Measurements from ENCODE around the gene ADAM12. TPM values are rescaled to one million over a fixed set of nuclear protein-coding genes. Genes with fewer than 3 reads are reported as not detected.

Gene ADAM12
- total RNA-seq, 1 experiment from 2014 or later = not detected

DNA sequence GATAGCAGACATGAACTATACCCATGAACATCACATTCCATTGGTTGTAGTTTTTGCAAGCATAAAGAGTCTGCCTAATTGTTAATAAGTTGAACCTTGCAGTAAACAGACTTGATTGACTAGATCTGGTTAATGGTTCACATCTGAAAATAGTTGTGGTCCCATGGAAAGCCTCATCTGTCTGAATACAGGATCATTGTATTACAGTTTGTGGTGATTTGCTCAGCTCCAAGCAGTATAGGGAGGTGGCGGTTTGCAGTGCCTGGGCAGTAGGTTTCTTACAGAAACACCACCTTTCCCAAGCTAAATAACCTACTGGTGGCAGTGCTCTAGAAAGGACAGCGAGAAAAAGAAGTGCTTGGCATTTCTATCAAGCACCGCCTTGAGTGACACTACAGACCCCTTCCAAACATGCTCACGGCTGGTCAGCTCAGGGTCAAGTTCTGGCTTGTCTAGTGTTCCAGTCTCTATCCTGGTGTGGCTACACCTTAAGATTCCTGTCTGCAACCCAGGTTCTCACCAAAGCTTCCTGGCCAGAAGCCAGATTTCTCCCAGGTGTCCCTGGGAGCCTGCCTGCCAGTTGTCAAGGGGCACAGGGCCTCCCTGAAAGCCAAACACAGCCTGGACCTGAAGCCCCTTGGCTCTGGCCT is 372.0 kb downstream of the ADAM12 start:
- no peak overlapping the region for H3K4me2 ChIP-seq (ENCODE audit: low read depth, low read length, poor library complexity, severe bottlenecking)

DNA sequence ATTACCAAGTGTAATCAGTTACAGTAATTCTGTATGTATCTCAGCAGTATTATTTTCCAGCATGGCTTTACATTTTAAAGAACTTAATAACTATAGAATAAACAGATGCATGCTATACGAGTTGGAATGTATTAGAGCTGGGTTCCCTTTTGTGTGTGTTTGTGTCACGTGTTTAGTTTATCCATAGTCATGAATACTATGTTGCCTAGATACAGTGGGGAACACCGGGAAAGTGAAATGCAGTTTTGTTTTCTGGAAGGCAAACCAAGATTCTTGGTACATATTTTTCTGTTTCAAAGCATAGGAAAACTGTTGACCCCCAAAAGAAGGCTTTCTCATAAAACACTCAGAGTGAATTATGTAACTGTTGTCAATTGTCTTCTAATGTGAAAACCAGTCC is 372.9 kb downstream of the ADAM12 start:
- DNase-seq = no peak

More for the DNA sequence above, 372.0 kb downstream of the ADAM12 start:
- DNase-seq = no peak
- H2AFZ ChIP-seq (ENCODE audit: low read length) = no peak overlapping the region
- no peaks in the 10 kb centered on the region for H3K27me3 ChIP-seq (ENCODE audit: low read length)
- no peaks in the 10 kb centered on the region for H3K79me2 ChIP-seq (ENCODE audit: low read length)
- no peaks in the 10 kb centered on the region for H3K4me1 ChIP-seq (ENCODE audit: low read length)
- no peak overlapping the region for H3K27ac ChIP-seq (ENCODE audit: low read length)
- H3K4me3 ChIP-seq (ENCODE audit: low read length) = no peak overlapping the region
- H4K20me1 ChIP-seq (ENCODE audit: insufficient read depth, low read depth, low read length) = no peaks in the 10 kb centered on the region
- H3K9me2 ChIP-seq (replicated peaks; ENCODE audit: insufficient read depth, low read length) = no peaks in the 10 kb centered on the region
- H3K36me3 ChIP-seq (ENCODE audit: insufficient read depth, low read length) = no peaks in the 10 kb centered on the region
- no peaks in the 10 kb centered on the region for H3K9me3 ChIP-seq (ENCODE audit: low read length)
- H3K9ac ChIP-seq (ENCODE audit: low read length) = no peak overlapping the region

DNA sequence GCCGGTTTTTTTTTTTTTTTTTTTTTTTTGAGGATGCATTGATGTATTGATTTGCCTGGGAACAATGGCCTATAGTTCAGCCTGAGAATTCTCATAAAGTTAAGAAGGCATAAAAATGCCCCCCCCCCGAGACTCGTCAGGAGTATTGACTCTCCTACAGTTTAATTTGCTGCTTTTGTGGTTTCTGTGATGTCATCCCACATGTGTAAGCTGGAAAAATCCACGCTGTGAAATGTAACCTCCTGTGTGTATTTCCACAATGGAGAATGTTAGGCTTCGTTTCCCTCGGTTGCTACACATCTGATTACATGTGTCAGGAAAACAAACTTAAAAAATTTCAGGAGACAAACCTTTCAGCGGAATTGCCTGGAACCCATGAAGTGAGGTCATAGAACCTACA is 374.0 kb downstream of the ADAM12 start:
- no peaks in the 10 kb centered on the region for H3K27me3 ChIP-seq (ENCODE audit: low read length)
- H3K9ac ChIP-seq (ENCODE audit: low read length) = no peak overlapping the region
- no peak overlapping the region for H3K4me2 ChIP-seq (ENCODE audit: low read depth, low read length, poor library complexity, severe bottlenecking)
- H3K4me3 ChIP-seq (ENCODE audit: low read length) = no peak overlapping the region
- H4K20me1 ChIP-seq (ENCODE audit: insufficient read depth, low read depth, low read length) = no peaks in the 10 kb centered on the region
- DNase-seq = no peak
- H3K4me1 ChIP-seq (ENCODE audit: low read length) = no peaks in the 10 kb centered on the region
- no peak overlapping the region for H2AFZ ChIP-seq (ENCODE audit: low read length)
- H3K79me2 ChIP-seq (ENCODE audit: low read length) = no peaks in the 10 kb centered on the region
- no peaks in the 10 kb centered on the region for H3K36me3 ChIP-seq (ENCODE audit: insufficient read depth, low read length)
- no peaks in the 10 kb centered on the region for H3K9me3 ChIP-seq (ENCODE audit: low read length)
- H3K9me2 ChIP-seq (replicated peaks; ENCODE audit: insufficient read depth, low read length) = no peaks in the 10 kb centered on the region
- H3K27ac ChIP-seq (ENCODE audit: low read length) = no peak overlapping the region

More for the DNA sequence above, 372.9 kb downstream of the ADAM12 start:
- no peak overlapping the region for H3K4me2 ChIP-seq (ENCODE audit: low read depth, low read length, poor library complexity, severe bottlenecking)
- no peaks in the 10 kb centered on the region for H4K20me1 ChIP-seq (ENCODE audit: insufficient read depth, low read depth, low read length)
- no peak overlapping the region for H2AFZ ChIP-seq (ENCODE audit: low read length)
- H3K4me3 ChIP-seq (ENCODE audit: low read length) = no peak overlapping the region
- no peaks in the 10 kb centered on the region for H3K79me2 ChIP-seq (ENCODE audit: low read length)
- H3K9me2 ChIP-seq (replicated peaks; ENCODE audit: insufficient read depth, low read length) = no peaks in the 10 kb centered on the region
- H3K36me3 ChIP-seq (ENCODE audit: insufficient read depth, low read length) = no peaks in the 10 kb centered on the region
- no peak overlapping the region for H3K9ac ChIP-seq (ENCODE audit: low read length)
- no peaks in the 10 kb centered on the region for H3K27me3 ChIP-seq (ENCODE audit: low read length)
- no peak overlapping the region for H3K27ac ChIP-seq (ENCODE audit: low read length)
- no peaks in the 10 kb centered on the region for H3K4me1 ChIP-seq (ENCODE audit: low read length)
- no peaks in the 10 kb centered on the region for H3K9me3 ChIP-seq (ENCODE audit: low read length)

DNA sequence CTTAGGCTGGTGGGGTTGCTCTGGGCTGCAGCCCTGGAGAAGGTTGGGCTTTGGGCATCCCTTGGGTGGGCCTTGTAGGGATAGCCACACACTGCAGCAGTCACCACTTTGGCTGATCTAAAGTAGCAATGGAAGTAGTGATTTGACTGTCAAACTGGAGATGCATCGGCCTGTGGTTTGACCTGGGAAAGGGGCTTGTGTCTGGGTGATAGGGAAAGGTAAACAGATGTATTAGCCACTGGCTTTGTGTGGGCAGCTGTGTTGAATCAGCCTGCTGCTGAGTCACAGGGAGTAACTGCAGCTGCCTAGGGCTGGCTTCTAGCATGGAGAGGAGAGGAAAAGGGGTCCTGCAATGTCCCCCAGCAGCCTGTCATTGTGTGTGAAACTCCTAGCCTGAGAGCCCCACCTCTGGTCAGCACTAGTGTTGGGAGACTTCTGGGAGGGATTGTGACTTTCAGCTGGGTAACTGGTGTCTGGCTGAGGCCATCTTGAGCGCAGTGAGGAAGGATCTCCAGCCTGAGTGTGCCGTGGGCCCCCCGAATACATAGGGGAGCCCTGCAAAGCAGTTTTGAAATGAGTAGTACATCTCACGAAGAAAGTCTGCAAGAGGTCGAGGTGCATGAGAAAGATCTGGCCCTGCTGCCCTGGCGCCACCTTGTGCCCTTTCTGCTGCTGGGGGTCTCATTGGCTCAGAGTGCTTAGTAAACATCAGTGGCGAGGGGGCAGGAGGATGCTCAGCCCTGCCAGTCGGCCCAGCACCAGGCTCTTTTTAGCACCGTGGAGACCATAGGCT is 374.6 kb downstream of the ADAM12 start:
- Histone ChIP-seq H2AFZ (ENCODE audit: low read length) (no peak overlapping the region), H3K9me2 (replicated peaks; ENCODE audit: insufficient read depth, low read length) (no peaks in the 10 kb centered on the region)
- peak; percentile 42 for DNase-seq

DNA sequence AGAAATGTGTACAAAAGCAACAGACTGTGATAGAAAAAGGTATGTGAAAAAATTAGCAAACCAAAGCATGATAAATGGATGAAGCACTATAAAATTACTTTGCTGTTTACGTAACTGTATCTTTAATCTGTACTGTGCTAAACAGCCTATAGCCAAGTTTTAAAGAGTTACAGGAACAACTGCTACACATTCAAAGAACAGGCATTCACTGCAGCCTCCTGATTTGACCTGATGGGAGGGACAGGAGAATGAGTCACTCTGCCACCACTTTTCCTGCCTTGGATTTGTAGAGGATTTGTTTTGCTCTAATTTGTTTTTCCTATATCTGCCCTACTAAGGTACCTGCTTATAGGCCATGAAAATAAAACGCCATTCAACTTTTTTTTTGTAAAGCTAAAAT is 375.8 kb downstream of the ADAM12 start:
- Histone ChIP-seq H3K9me2 (replicated peaks; ENCODE audit: insufficient read depth, low read length) (no peaks in the 10 kb centered on the region), H2AFZ (ENCODE audit: low read length) (no peak overlapping the region), H3K9ac (ENCODE audit: low read length) (no peak overlapping the region), H3K4me2 (ENCODE audit: low read depth, low read length, poor library complexity, severe bottlenecking) (no peak overlapping the region), H3K79me2 (ENCODE audit: low read length) (no peaks in the 10 kb centered on the region), H3K4me1 (ENCODE audit: low read length) (no peaks in the 10 kb centered on the region), H3K9me3 (ENCODE audit: low read length) (no peaks in the 10 kb centered on the region), H3K4me3 (ENCODE audit: low read length) (no peak overlapping the region), H4K20me1 (ENCODE audit: insufficient read depth, low read depth, low read length) (no peaks in the 10 kb centered on the region), H3K27me3 (ENCODE audit: low read length) (no peaks in the 10 kb centered on the region), H3K36me3 (ENCODE audit: insufficient read depth, low read length) (no peaks in the 10 kb centered on the region), H3K27ac (ENCODE audit: low read length) (no peak overlapping the region)
- no peak for DNase-seq

More for the DNA sequence above, 374.6 kb downstream of the ADAM12 start:
- no peaks in the 10 kb centered on the region for H4K20me1 ChIP-seq (ENCODE audit: insufficient read depth, low read depth, low read length)
- H3K27me3 ChIP-seq (ENCODE audit: low read length) = no peaks in the 10 kb centered on the region
- no peak overlapping the region for H3K4me3 ChIP-seq (ENCODE audit: low read length)
- H3K4me2 ChIP-seq (ENCODE audit: low read depth, low read length, poor library complexity, severe bottlenecking) = no peak overlapping the region
- no peak overlapping the region for H3K27ac ChIP-seq (ENCODE audit: low read length)
- no peaks in the 10 kb centered on the region for H3K36me3 ChIP-seq (ENCODE audit: insufficient read depth, low read length)
- no peaks in the 10 kb centered on the region for H3K4me1 ChIP-seq (ENCODE audit: low read length)
- no peak overlapping the region for H3K9ac ChIP-seq (ENCODE audit: low read length)
- H3K9me3 ChIP-seq (ENCODE audit: low read length) = no peaks in the 10 kb centered on the region
- no peaks in the 10 kb centered on the region for H3K79me2 ChIP-seq (ENCODE audit: low read length)

- no peak for DNase-seq
- Histone ChIP-seq H3K27ac (ENCODE audit: low read length) (no peak overlapping the region), H3K9me3 (ENCODE audit: low read length) (no peaks in the 10 kb centered on the region)
Observed at GRCh38 chr10:126011995-126012394, 376.3 kb downstream of the ADAM12 start.

GRCh38 chr10:126009650-126010049 is 378.6 kb downstream of the ADAM12 start:
- Histone ChIP-seq H3K79me2 (ENCODE audit: low read length) (no peaks in the 10 kb centered on the region), H3K4me1 (ENCODE audit: low read length) (no peaks in the 10 kb centered on the region), H3K9ac (ENCODE audit: low read length) (no peak overlapping the region), H4K20me1 (ENCODE audit: insufficient read depth, low read depth, low read length) (no peaks in the 10 kb centered on the region), H3K36me3 (ENCODE audit: insufficient read depth, low read length) (no peaks in the 10 kb centered on the region), H3K9me2 (replicated peaks; ENCODE audit: insufficient read depth, low read length) (no peaks in the 10 kb centered on the region), H3K27me3 (ENCODE audit: low read length) (no peaks in the 10 kb centered on the region), H3K4me2 (ENCODE audit: low read depth, low read length, poor library complexity, severe bottlenecking) (no peak overlapping the region), H3K27ac (ENCODE audit: low read length) (no peak overlapping the region), H3K4me3 (ENCODE audit: low read length) (no peak overlapping the region), H3K9me3 (ENCODE audit: low read length) (no peaks in the 10 kb centered on the region), H2AFZ (ENCODE audit: low read length) (no peak overlapping the region)
- DNase-seq = no peak

More at GRCh38 chr10:126011995-126012394, 376.3 kb downstream of the ADAM12 start:
- Histone ChIP-seq H3K9me2 (replicated peaks; ENCODE audit: insufficient read depth, low read length) (no peaks in the 10 kb centered on the region), H3K9ac (ENCODE audit: low read length) (no peak overlapping the region), H4K20me1 (ENCODE audit: insufficient read depth, low read depth, low read length) (no peaks in the 10 kb centered on the region), H3K36me3 (ENCODE audit: insufficient read depth, low read length) (no peaks in the 10 kb centered on the region), H3K27me3 (ENCODE audit: low read length) (no peaks in the 10 kb centered on the region), H3K79me2 (ENCODE audit: low read length) (no peaks in the 10 kb centered on the region), H3K4me3 (ENCODE audit: low read length) (no peak overlapping the region), H2AFZ (ENCODE audit: low read length) (no peak overlapping the region), H3K4me1 (ENCODE audit: low read length) (no peaks in the 10 kb centered on the region), H3K4me2 (ENCODE audit: low read depth, low read length, poor library complexity, severe bottlenecking) (no peak overlapping the region)

- no peak overlapping the region for H3K27ac ChIP-seq (ENCODE audit: low read length)
- no peak overlapping the region for H3K9ac ChIP-seq (ENCODE audit: low read length)
- no peaks in the 10 kb centered on the region for H3K27me3 ChIP-seq (ENCODE audit: low read length)
- H3K9me3 ChIP-seq (ENCODE audit: low read length) = no peaks in the 10 kb centered on the region
- no peak overlapping the region for H3K4me2 ChIP-seq (ENCODE audit: low read depth, low read length, poor library complexity, severe bottlenecking)
- no peak overlapping the region for H3K4me3 ChIP-seq (ENCODE audit: low read length)
- H3K36me3 ChIP-seq (ENCODE audit: insufficient read depth, low read length) = no peaks in the 10 kb centered on the region
- H3K79me2 ChIP-seq (ENCODE audit: low read length) = no peaks in the 10 kb centered on the region
- H3K9me2 ChIP-seq (replicated peaks; ENCODE audit: insufficient read depth, low read length) = no peaks in the 10 kb centered on the region
- no peaks in the 10 kb centered on the region for H3K4me1 ChIP-seq (ENCODE audit: low read length)
- H2AFZ ChIP-seq (ENCODE audit: low read length) = no peak overlapping the region
- no peak for DNase-seq
- no peaks in the 10 kb centered on the region for H4K20me1 ChIP-seq (ENCODE audit: insufficient read depth, low read depth, low read length)
Observed at GRCh38 chr10:126006906-126007305, 381.4 kb downstream of the ADAM12 start.
